ENCODE measurements around the gene NLGN4X.
"Not testable (repeated sequence)": the region's sequence is repeated elsewhere in the genome, so short reads cannot be mapped to it uniquely, and the experiment has no call there.

Gene NLGN4X

DNA sequence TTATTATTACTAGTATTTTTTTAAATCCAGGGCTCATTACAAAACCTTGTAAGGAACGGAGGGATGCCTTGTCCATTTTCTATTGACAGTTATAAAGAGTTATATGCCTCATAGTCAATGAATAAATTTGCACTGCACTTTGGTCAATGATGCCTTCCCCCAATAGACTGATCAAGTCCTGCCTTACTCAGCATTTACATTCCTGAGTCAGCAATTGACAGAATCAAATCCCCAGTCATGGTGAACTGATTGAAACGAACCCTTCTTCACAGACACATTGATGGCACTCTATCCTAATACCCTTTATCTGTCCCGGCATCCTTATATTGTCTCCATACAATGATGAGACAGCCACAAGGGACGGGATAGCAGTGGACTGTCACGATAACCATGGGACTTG, 213.2 kb downstream of the NLGN4X start:
- in situ Hi-C loops (cut with MboI; ENCODE audit: low sequenced_read_pairs) = no loop called here

DNA sequence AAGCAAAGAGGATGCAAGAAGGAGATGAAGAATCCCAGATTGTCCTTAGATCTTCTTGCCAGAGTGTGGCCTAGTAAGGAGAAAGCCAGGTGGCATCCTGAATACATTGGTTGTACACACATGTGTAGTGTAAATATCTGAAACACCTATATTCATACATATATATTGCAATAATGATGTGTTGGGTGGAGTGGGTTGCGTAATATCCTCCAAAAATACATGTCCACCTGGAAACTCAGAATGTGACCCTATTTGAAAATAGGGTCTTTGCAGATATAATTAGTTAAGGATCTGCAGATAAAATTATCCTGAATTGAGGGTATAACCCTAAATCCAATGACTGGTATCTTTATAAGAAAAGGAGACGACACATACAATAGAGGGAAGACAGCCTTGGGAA, 216.3 kb downstream of the NLGN4X start:
- in situ Hi-C loops (cut with MboI; ENCODE audit: low sequenced_read_pairs) = no loop called here

DNA sequence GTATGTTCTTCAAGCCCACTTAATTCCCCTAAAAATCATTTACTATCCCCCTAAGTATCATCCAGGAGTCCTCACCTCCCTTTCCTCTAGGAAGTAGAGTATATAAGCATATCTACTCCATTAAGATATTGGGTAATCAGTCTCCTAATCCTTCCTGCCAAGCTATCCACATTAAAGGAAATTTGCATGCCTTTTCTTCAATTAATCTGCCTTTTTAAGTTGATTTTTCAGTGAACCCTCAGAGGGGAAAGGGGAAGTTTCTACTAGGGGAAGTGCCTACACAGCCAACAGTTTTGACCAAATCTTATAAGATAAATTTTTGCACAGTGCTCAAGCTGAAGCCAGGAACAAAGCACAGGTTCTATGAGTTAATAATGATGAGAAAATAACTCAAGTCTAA, 222.8 kb downstream of the NLGN4X start:
- in situ Hi-C loops (cut with MboI; ENCODE audit: low sequenced_read_pairs) = no loop called here

DNA sequence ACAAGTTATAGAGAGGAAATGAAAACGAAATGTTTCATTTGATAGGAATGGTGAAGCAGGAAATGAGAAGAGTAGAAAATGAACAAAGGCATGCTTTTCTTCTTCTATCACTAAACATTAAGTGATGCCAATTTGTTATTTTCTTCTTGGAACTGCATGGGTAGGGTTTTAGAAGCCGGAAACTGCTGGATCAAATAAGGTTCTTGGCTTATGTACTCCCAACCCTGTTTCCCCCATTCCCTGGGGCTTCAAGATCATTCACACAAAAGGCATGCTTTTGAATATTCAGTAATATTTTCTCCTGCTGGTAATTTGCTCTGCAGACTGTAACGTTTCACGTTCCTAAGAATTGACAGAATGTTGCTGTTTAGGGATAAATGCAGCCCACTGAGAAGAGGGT, 224.1 kb downstream of the NLGN4X start:
- in situ Hi-C loops (cut with MboI; ENCODE audit: low sequenced_read_pairs) = no loop called here

DNA sequence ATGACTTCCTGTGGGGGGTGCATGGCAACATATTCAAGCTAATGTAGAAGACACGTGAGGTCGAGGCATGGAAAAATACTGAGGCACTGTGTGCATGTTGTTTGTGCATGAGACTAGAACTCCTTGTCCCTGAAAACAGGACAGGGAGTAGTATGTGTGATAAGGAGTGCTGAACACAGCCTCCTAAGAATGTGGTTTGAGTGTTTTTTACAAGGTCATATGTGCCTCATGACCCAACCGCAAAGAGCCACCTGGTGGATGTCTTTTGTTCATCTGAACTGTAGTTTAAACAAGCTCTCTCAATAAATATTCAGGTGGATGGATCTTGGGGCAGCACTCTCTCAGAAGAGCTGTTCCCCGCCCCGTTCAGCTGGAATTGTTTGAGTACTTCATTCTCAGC, 226.6 kb downstream of the NLGN4X start:
- in situ Hi-C loops (cut with MboI; ENCODE audit: low sequenced_read_pairs) = no loop called here

DNA sequence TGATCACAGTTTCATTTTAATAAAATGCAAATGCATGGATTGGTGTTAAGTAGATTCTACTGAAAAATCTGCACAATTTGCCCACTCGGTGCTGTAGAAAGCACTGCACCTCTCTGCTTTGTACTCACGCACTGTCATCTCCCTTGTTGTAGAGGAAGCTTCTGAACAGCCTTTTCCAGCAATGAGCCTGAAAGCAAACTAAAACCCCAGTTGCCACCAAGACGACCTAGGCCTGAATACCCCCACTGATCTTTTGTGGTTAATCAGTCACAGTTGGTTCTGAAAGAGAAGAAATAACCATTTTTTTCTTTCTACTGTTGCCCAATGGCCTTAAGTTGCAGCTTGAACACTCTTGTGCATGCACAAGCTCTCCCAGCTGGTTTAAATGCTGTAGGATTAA, 229.8 kb downstream of the NLGN4X start:
- in situ Hi-C loops (cut with MboI; ENCODE audit: low sequenced_read_pairs) = no loop called here

DNA sequence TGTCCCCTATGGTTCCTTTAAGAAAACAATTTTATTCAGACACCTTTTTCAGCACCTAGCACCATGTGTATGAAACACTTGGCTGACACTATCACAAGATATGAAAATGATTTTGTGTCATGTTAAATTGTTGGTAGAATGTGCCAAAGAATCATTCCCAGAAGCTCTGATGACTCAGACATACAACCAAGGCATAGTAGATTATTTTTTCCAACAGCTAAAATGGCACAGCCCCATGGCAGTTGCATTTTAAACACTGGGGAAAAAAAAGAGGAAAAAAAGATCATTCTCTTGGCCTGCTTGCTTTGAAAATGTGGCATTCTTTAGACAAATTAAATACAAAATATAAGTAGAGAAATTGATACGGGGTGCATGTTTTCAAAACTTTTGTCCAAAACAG, 230.2 kb downstream of the NLGN4X start:
- in situ Hi-C loops (cut with MboI; ENCODE audit: low sequenced_read_pairs) = no loop called here

DNA sequence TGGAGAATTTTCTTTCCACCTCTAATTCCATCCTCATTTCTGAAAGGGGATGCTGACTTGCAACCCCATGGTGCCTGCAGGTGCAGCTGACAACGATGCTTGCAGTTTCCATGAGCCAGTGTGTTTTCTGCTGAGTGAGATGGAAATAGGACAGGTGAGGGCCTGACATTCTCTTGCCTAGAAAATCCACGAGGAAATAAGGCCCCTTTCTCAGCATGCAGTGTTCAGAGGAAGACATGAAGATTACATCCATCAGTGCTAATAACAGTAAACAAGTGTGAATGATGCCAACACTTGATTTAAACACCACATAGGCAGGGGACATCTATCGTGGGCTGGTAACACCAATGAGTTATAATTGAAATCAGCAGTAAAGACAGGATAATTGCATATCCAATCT, 237.3 kb downstream of the NLGN4X start:
- in situ Hi-C loops (cut with MboI; ENCODE audit: low sequenced_read_pairs) = no loop called here

DNA sequence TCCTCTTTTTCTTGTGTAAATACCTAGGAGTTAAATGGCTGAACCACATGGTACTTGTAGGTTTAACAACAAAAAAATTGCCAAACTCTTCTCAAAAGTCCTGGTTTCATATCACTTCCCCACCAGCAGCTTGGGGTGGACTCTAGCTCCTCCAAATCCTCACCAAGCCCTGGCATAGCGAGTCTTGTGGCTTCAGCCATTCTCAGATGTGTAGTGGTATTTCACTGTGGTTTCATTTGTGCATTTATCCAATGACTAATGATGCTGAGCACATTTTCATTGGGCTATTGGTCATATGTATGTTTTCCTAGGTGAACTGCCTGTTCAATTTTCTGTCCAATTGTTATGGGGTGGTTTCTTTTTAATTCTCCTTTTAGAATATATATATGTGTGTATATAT, 249.3 kb downstream of the NLGN4X start:
- in situ Hi-C loops (cut with MboI; ENCODE audit: low sequenced_read_pairs) = no loop called here

DNA sequence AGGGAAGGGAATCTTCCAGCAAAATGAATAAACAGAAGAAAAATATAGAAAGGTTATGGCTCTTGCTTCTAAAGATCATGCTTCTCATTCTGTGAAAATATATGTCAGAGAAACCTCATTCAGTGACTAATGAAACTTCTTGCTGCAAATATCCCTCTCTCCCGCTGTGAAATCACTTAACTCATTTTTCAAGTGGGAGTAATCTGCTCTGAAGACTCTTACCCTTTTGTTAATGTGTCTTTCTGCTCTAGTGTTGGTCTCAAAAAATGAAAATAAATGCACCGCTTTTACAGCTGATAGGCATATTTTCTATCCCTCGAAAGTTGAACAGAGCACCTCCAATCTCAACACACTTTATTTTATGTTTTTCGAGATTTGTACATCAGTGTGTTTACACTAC, 252.3 kb downstream of the NLGN4X start:
- in situ Hi-C loops (cut with MboI; ENCODE audit: low sequenced_read_pairs) = no loop called here

DNA sequence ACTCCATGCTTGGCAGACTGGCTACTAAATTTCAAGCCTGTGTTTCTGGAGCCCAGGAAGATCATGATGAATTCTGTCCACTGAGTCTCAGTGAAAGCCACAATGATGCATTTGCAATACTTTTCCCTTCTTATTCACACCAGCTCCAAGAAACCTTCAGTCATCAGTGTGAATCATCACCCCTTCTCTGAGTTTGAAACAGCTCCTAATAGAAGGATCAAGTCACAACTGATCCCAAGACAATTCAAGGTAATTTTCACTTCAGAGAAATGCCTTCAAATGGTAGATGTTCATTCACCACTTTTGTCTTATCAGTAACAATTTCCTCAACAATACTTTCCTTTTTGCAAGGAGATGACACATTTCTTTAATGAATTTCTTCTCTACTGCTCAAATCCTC, 257.4 kb downstream of the NLGN4X start:
- in situ Hi-C loops (cut with MboI; ENCODE audit: low sequenced_read_pairs) = no loop called here

DNA sequence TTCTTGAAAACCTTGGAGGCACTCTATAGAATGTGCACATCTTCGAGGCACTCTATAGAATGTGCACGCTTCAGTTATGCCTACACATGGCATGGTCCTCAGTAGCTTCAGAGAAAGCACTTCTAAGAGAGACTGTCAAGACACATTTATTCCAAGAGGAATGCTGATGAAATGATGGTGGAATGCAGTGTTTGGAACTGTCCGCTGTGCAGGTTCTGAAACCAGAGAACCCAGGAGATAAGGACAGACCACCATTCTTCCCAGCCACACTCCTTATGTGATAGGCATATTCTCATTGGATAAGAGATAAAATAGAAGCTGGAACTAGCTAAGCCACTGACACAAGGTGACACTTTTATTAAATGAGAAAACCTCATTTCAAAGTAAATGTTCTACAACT, 263.3 kb downstream of the NLGN4X start:
- in situ Hi-C loops (cut with MboI; ENCODE audit: low sequenced_read_pairs) = no loop called here

DNA sequence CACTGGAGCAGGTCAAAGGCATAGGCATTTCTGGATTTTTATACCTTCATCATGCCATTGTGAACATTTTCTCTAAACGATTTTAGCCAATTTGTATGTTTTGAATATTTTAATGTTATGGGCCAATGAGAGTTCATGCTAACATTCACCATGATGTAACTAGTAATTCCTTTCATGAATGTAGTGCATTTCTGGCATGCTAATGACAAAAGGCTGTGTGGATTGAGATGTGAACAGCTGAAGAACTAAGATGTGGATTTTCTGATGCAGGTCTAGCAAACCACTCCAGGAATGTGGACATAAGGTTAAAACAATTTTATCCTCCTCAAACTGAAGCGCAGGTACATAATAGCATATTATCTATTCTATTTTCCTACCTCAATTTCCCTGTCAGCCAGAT, 269.4 kb downstream of the NLGN4X start:
- in situ Hi-C loops (cut with MboI; ENCODE audit: low sequenced_read_pairs) = no loop called here

DNA sequence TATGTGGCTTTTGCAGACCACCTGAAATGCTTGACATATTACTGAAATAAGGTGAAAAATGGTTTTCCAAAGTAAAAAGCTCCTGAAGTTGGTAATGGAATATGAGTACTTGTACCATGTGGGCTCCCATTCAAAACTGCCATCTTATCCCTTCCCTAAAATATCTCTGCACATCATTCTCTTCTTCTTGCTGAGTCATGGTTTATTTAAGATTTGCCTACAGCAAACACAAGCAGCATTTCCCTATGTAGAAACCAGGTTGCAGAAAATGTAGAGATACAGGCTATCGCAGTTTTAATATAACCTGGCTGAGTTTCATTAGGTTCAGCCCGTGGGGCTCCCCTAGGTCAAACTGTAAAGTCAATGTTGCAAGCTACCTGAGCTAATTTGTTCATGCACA, 270.1 kb downstream of the NLGN4X start:
- in situ Hi-C loops (cut with MboI; ENCODE audit: low sequenced_read_pairs) = no loop called here

DNA sequence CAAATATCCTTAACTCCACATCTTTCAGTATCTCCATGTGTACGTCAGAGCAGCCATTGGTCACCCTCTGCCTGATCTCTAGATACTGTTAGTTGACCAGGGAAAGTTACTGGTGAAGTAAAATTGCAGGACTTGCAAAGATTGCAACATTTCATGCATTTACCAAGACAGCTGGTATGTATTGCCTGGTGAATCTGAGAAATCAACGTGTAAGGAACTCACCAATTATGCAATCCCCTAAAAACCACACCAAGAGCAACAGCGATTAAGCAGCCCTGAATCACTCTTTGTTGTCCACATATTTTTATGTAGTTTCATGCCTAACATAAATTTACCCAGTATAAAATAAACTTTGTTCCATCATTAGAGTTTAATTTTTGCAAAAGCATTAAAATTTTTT, 271.2 kb downstream of the NLGN4X start:
- in situ Hi-C loops (cut with MboI; ENCODE audit: low sequenced_read_pairs) = no loop called here

DNA sequence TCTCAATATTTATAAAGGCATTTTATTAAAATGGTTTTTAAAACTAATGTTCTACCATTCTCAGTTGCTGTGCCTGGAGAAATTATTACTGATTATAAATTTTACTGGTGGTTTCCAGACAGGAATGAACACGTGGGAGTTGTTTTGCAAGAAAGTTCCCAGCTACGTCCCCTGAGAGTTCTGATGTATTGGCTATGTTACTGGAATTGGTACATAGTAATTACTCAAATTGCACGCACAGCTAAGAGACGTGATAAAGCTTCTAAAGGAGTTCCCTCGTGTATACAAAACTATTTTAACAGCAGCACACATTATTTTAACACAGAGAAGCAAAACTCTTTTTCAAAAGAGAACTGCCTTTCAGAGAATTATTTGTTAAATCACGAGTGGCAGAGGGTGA, 292.2 kb downstream of the NLGN4X start:
- in situ Hi-C loops (cut with MboI; ENCODE audit: low sequenced_read_pairs) = no loop called here

DNA sequence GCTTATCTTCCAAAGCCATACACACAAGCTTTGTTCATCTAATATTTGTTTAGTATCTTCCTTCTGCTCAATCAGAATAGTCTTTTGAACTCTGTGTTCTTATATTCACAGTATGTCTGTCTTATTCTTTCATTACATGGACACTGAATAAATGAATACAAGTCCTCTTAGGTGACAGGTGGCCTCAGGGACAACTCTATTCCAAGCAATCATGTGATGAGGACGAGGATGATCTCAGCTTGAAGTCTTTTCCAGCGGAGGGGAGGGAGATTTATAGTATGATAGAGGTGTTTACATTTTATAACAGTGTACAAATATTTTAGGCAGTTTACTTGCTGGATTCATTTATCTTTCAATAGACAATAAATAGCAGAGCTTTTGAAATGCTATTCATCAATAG, 300.4 kb downstream of the NLGN4X start:
- in situ Hi-C loops (cut with MboI; ENCODE audit: low sequenced_read_pairs) = no loop called here

DNA sequence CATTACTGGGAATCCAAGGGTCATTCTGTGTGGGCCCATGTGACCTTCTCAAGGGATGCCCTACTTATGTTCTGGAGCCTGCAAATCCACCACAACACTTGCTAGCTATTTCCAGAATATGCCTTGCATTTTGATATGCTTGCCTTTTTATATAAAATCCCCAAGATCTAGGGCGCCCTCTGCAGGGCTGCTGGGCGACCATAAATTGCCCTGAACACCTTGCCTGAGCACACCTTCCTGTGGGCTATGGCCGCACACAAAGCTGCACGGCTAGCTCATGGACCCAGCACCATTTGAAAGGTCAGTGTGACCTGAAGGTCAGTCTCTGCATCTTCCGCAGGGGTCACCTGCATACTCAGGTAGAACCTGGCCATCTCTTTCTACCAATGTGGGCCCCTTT, 311.7 kb downstream of the NLGN4X start:
- in situ Hi-C loops (cut with MboI; ENCODE audit: low sequenced_read_pairs) = no loop called here

DNA sequence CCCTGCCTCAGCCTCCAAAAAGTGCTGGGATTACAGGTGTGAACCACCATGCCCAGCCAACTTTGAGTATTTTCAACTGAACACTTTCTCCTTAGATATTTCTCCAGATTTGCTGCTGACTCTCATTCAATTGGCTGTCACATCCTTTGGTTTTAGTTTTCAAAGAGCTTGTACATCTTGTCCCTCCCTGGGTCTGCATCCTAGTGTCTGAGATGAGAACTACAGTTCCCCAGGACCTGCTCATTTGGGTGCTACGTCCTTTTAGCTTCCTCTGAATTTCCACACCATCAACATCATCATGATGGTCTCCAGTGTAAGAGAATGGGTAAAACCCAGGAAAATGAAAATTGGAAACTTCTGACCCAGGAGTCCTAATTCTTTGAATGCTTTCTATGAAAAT, 312.9 kb downstream of the NLGN4X start:
- in situ Hi-C loops (cut with MboI; ENCODE audit: low sequenced_read_pairs) = no loop called here

DNA sequence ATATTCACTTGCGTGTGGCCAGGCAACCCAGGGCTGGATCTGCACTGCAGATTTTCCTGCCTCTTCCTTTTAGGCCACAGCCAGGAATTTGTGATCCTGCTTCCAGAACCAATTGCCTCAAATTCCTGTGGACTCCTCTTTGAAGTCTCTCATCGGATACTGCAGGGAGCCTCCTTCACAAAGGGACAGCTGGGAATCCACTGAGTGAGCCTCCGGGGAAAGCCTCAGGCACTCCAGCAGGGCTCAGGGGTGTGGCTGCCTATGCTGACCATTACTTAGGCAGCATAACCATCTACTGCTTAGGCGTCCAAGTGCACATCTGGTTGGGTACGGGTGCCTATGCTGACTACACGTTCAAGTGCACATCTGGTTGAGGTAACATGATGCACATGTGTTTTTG, 321.5 kb downstream of the NLGN4X start:
- in situ Hi-C loops (cut with MboI; ENCODE audit: low sequenced_read_pairs) = no loop called here

DNA sequence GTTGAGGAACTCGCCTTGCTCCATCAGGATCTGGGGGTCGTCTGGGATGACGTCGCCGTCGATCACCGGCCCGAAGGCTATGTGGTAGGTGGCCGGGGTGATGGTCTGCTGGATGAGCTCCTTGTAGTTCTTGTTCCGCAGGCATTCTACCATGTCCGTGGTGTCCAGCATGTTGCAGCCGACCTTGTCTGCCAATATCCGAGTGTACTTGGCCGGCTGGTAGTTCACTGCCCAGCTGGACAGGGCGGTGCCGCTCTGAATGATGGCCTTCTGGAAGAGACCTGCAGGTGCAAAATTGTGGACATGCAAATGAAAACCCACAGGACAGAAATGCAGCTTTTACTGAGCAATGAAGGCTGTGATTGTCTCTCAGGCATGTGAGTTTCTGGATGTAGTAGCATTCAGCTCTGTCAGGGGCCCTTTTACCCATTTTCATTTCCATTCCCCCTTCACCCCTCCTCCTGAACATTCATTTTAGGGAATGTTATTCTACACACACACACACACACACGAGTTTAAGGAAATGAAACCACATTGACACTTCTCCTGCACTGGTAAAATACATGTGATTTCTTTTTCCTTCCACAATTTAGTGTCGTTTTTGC, 325.0 kb downstream of the NLGN4X start:
- in situ Hi-C loops (cut with MboI; ENCODE audit: low sequenced_read_pairs) = not testable (repeated sequence)

DNA sequence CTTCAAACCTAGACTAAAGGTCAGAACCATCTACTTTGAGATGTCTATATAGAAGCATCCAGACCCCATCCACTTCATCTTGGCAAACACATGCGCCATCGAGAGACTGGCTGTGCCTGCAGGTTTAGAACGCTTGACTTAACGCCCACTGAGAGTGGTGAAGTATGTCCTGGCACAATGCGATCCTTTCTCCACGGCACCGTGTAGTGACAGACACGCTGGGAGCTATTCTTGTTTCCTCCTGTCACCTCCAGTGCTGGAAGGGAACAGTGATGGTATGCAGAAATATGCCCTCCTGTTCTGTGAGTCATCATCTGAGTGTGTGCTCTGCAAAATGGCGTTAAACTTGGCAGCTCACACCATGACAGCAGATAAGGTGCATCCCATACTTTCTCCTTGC, 330.2 kb downstream of the NLGN4X start:
- in situ Hi-C loops (cut with MboI; ENCODE audit: low sequenced_read_pairs) = no loop called here

DNA sequence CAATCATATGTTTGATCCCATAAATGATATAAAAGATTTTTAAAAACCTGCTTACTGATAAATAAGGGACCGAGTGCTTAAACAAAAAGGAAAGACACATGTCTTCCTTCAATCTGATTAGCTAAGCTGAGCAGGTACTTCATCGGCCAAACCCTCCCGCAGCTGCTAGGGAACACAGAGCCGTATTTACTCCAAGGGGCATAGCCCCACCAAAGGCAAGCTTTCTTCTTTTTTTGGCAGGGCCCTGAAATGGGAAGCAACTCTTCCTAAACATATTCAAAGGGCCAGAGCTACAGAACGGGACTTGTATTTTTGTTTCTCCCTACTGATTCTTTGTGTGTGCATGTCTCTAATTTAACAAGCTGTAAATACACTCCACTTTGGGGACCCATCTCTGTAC, 337.3 kb downstream of the NLGN4X start:
- in situ Hi-C loops (cut with MboI; ENCODE audit: low sequenced_read_pairs) = no loop called here
